GM18867 (cell line): ENCODE results near the gene F5.

Source experiments
- ATAC-seq: cut with Tn5 transposase; IDR thresholded peaks from one replicate; pipeline ENCODE4 v1.9.1; 2021; ENCODE audit warnings: mild to moderate bottlenecking, moderate library complexity; ENCODE audit not compliant: unreplicated experiment

The F5 gene

GRCh38 chr1:169588785-169589485, 2.7 kb upstream of the F5 start:
- ATAC-seq, result no peak

- no peak for ATAC-seq
These were observed 1.8 kb upstream of the F5 start for GRCh38 chr1:169588112-169588511.

- ATAC-seq, result peak; percentile 18
These were observed 250 bp downstream of the F5 start for GRCh38 chr1:169586067-169586394.

GRCh38 chr1:169585181-169585580, 1.1 kb downstream of the F5 start:
- no peak for ATAC-seq

- no peak for ATAC-seq
These were observed 1.7 kb downstream of the F5 start for GRCh38 chr1:169584483-169585144.

GRCh38 chr1:169577981-169578738, 8.1 kb downstream of the F5 start:
- no peak for ATAC-seq

- no peak for ATAC-seq
These were observed 9.3 kb downstream of the F5 start for GRCh38 chr1:169576935-169577331.

- ATAC-seq, result no peak
These were observed 9.9 kb downstream of the F5 start for GRCh38 chr1:169576241-169576934.

GRCh38 chr1:169574336-169574735, 11.9 kb downstream of the F5 start:
- ATAC-seq, result no peak

GRCh38 chr1:169572187-169572586, 14.1 kb downstream of the F5 start:
- no peak for ATAC-seq

GRCh38 chr1:169571450-169571849, 14.8 kb downstream of the F5 start:
- ATAC-seq, result no peak

- no peak for ATAC-seq
These were observed 16.1 kb downstream of the F5 start for GRCh38 chr1:169570172-169570574.

GRCh38 chr1:169568497-169568896, 17.8 kb downstream of the F5 start:
- no peak for ATAC-seq

GRCh38 chr1:169565335-169566271, 20.7 kb downstream of the F5 start:
- no peak for ATAC-seq

GRCh38 chr1:169563650-169564049, 22.6 kb downstream of the F5 start:
- no peak for ATAC-seq

- no peak for ATAC-seq
These were observed 23.2 kb downstream of the F5 start for GRCh38 chr1:169563019-169563615.

- ATAC-seq, result no peak
These were observed 24.6 kb downstream of the F5 start for GRCh38 chr1:169561692-169562091.

- no peak for ATAC-seq
These were observed 29.1 kb downstream of the F5 start for GRCh38 chr1:169557131-169557530.

GRCh38 chr1:169550294-169550693, 36.0 kb downstream of the F5 start:
- peak; percentile 61 for ATAC-seq

GRCh38 chr1:169548282-169548681, 38.0 kb downstream of the F5 start:
- no peak for ATAC-seq
